GM06990 (cell line): ENCODE data around the gene PLXNA1.

ENCODE experiments used
- DNase-seq: peaks from one replicate; pipeline ENCODE4 v3.0.0-alpha.2; 2011; ENCODE audit not compliant: insufficient read length; ENCODE audit errors: extremely low read depth
- H3K27me3 ChIP-seq: replicated peaks from 2 replicates; pipeline ENCODE4 v1.6.0; 2011; ENCODE audit warnings: low read length; ENCODE audit not compliant: control insufficient read depth, insufficient read depth
- H3K36me3 ChIP-seq: 2 replicates; pipeline ENCODE4 v1.5.1; 2011; ENCODE audit warnings: low read length; ENCODE audit not compliant: control insufficient read depth, insufficient read depth
- H3K4me3 ChIP-seq: replicated peaks from 2 replicates; pipeline ENCODE4 v1.5.1; 2011; ENCODE audit warnings: low read depth, mild to moderate bottlenecking, control low read depth, low read length
- TF ChIP-seq, protein P1 (sequence below): IDR thresholded peaks from 2 replicates; pipeline ENCODE4 v1.5.1; 2011; ENCODE audit warnings: low read length, control low read depth, mild to moderate bottlenecking, inconsistent platforms; ENCODE audit not compliant: insufficient read depth, poor library complexity, severe bottlenecking

Gene PLXNA1

DNA sequence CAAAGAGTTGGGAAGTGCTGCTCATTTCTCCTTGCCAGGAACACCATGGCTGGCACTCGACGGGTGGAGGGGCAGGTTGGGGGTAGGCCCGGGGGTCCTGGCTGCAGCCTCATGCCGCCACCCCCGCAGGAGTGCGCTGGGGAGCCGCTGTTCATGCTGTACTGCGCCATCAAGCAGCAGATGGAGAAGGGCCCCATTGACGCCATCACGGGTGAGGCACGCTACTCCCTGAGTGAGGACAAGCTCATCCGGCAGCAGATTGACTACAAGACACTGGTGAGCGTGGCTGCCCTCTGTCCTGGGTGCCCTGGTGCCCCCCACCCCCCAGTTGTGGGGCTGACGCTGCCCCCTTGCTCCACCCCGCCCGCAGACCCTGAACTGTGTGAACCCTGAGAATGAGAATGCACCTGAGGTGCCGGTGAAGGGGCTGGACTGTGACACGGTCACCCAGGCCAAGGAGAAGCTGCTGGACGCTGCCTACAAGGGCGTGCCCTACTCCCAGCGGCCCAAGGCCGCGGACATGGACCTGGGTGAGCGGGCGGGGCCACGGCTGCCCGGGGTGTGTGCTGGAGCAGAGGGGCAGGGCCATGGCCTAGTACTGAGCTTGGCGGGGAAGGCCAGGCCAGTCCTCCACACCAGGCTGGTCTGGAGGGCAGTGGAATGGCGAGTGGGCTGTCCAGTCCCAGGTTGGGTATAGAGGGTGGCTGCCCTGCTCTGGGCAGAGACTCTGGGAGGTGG lies 45.1 kb downstream of the PLXNA1 start:
- no peaks in the 10 kb centered on the region for H3K27me3 ChIP-seq
- no peak for DNase-seq
- TF ChIP-seq, protein P1, sequence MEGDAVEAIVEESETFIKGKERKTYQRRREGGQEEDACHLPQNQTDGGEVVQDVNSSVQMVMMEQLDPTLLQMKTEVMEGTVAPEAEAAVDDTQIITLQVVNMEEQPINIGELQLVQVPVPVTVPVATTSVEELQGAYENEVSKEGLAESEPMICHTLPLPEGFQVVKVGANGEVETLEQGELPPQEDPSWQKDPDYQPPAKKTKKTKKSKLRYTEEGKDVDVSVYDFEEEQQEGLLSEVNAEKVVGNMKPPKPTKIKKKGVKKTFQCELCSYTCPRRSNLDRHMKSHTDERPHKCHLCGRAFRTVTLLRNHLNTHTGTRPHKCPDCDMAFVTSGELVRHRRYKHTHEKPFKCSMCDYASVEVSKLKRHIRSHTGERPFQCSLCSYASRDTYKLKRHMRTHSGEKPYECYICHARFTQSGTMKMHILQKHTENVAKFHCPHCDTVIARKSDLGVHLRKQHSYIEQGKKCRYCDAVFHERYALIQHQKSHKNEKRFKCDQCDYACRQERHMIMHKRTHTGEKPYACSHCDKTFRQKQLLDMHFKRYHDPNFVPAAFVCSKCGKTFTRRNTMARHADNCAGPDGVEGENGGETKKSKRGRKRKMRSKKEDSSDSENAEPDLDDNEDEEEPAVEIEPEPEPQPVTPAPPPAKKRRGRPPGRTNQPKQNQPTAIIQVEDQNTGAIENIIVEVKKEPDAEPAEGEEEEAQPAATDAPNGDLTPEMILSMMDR = no peak
- peaks cover 4% of the 10 kb centered on the region for H3K36me3 ChIP-seq
- H3K4me3 ChIP-seq = no peak overlapping the region

DNA sequence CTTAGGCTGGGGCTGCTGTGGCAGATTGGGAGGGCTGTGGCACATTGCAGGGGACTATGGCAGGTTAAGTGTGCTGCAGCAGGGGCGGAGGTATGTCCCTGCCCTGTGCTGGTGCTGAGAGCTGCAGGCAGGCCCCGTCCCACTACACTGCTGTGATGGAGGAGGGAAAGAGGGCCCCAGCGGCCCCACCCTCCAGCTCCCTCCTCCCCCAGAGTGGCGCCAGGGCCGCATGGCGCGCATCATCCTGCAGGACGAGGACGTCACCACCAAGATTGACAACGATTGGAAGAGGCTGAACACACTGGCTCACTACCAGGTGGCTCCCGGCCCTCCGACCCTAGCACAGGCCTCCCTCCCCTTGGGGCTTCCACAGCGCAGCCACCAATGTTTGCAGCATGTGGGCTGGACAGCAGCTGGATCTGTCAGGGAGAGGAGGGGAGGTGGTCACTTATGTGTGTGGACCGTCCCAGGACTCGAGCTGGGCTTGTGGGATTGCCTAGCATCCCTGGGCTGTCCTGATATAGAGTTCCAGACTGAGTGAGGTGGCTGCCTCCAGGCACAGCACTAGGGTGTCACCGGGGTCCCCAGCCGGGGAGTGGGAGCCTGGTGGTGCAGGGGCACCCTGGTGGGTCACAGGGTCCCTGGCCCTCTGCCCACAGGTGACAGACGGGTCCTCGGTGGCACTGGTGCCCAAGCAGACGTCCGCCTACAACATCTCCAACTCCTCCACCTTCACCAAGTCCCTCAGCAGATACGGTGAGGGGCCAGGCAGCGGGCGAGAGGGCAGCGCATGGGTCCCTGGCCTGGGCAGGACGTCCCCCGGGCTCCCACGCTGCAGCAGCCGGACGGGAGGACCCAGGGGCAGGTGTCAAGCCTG lies 46.1 kb downstream of the PLXNA1 start:
- TF ChIP-seq, protein P1 = no peak
- DNase-seq = no peak
- no peaks in the 10 kb centered on the region for H3K27me3 ChIP-seq
- H3K4me3 ChIP-seq = no peak overlapping the region
- H3K36me3 ChIP-seq = peaks cover 4% of the 10 kb centered on the region

DNA sequence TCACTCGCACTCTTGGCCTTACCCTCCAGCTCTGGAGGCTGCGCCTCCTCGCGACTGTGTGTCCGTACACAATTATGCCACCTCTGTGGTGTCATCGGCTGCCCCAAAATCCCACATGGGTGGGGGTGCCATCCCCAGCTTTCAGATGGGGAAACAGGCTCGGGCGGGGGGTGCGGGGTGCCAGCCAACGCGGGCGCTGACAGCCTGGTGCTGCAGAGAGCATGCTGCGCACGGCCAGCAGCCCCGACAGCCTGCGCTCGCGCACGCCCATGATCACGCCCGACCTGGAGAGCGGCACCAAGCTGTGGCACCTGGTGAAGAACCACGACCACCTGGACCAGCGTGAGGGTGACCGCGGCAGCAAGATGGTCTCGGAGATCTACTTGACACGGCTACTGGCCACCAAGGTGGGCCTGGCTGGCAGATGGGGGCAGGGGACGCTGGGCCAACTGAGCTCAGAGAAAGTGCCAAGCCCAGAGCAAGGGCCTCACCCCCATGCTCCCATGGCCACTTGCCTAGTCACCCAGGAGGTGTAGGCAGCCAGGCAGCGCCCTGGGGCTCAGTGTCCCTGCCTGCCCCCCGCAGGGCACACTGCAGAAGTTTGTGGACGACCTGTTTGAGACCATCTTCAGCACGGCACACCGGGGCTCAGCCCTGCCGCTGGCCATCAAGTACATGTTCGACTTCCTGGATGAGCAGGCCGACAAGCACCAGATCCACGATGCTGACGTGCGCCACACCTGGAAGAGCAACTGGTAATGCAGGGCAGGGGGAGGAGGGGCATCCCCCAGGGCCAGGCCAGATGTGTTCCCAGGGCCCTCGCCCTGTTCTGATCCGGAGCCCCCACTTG lies 47.0 kb downstream of the PLXNA1 start:
- H3K4me3 ChIP-seq = no peak overlapping the region
- DNase-seq = no peak
- TF ChIP-seq, protein P1 = no peak
- peaks cover 4% of the 10 kb centered on the region for H3K36me3 ChIP-seq
- no peaks in the 10 kb centered on the region for H3K27me3 ChIP-seq

DNA sequence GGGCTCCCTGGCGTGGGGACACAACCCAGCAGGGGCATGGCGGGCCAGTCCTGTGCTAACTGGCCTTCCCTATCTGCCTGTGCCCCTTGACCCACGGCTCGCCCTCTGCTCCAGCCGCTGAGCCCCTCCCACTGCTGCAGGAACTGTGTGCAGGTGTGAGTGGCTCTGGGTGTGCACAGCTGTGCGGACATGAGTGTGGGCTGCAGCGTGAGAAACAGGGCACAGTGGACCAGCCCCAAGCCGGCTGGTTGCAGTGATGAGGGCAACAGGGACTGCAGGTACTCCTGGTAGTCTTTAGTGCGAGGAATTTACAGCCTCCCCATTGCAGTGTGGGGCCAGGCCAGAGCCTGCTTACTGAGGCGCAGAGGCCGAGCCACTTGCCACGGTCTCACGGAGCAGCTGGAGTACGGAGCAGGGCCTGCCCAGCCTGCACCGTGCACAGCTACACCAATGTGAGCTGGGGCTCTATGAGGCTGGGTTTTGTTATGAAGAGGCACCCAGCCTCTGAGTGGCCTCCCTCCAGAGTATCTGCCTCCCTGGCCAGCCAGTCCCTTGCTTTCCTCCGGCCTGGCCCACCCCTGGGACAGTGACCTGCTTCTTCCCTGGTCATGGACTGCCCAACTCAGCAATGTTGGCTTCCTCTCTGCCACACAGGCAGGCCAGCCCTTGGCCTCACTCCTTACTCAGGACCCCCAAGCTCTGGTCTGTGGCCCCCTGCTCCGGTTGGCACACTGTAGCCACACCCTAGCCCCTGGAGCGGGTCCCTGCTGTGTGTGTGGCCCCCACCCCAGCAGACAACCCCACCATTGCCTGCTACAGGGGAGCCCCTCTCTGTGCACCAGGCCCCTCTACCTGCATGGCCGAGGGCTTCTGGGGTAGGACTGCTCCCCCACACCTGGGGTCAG lies 47.8 kb downstream of the PLXNA1 start:
- H3K4me3 ChIP-seq = no peak overlapping the region
- H3K27me3 ChIP-seq = no peaks in the 10 kb centered on the region
- DNase-seq = no peak
- TF ChIP-seq, protein P1 = no peak
- peaks cover 4% of the 10 kb centered on the region for H3K36me3 ChIP-seq

DNA sequence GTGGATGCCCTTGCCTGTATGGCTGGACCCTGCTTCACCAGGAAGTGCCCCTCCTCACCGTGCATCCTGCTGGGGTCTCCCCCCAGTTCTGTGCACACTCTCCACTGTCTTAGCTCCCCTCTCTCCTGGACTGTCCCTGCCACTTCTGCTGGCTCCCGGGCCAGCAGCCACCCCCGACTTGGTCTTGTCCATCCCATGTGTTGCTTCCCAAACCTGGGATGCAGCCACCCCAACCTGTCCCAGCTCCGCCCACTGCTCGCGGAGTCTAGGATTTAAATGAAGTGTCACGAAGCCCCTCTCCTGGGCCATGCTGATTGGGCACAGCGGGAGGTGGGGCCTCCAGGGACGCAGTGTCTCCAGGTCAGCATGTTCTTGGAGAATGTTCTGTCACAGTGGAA lies 48.5 kb downstream of the PLXNA1 start:
- H3K36me3 ChIP-seq = peaks cover 4% of the 10 kb centered on the region
- TF ChIP-seq, protein P1 = no peak
- DNase-seq = no peak
- no peaks in the 10 kb centered on the region for H3K27me3 ChIP-seq
- H3K4me3 ChIP-seq = no peak overlapping the region
